ENCODE data around the gene FLNB. TPM values are rescaled to one million over a fixed set of nuclear protein-coding genes. Genes with fewer than 3 reads are reported as not detected.

The FLNB gene
- total RNA-seq, 2 donors from 2014 or later: 212 to 221 TPM

- Mint-ChIP-seq H3K9me3 (no peaks in the 10 kb centered on the region), H3K4me3 (no peak overlapping the region), H3K27me3 (ENCODE audit: insufficient read depth) (no peaks in the 10 kb centered on the region), H3K4me1 (peaks cover 20% of the 10 kb centered on the region), H3K36me3 (ENCODE audit: low read depth) (no peaks in the 10 kb centered on the region), H3K27ac (peak overlapping the region; percentile 32)
- H3K4me1 ChIP-seq (ENCODE audit: control insufficient read depth, insufficient read depth, low read length): peaks cover 10% of the 10 kb centered on the region
- H3K9ac ChIP-seq (ENCODE audit: extremely low read depth, low read length, poor library complexity, severe bottlenecking): no peak overlapping the region
- no peaks in the 10 kb centered on the region for H3K36me3 ChIP-seq (ENCODE audit: control insufficient read depth, insufficient read depth, low read length)
- H3K27ac ChIP-seq (ENCODE audit: low read depth, low read length): no peak overlapping the region
- no peak for TF ChIP-seq CTCF (conservative IDR thresholded peaks at IDR 0.05)
- no peak overlapping the region for H3K4me3 ChIP-seq (ENCODE audit: low read length)
- no peaks in the 10 kb centered on the region for H3K27me3 ChIP-seq (ENCODE audit: control insufficient read depth, insufficient read depth, low read length, poor library complexity, severe bottlenecking)
- 91 to 93% methylated on average over 5 to 7 of the region's 7 CpGs for WGBS, 2 experiments (ENCODE audit: insufficient coverage in 1 of 2, insufficient read length in 1 of 2)
- peak; percentile 62 for DNase-seq
- H3K9me3 ChIP-seq (ENCODE audit: control insufficient read depth, low read length): no peaks in the 10 kb centered on the region
Measured at GRCh38 chr3:58000306-58001085, 7.7 kb upstream of the FLNB start.

GRCh38 chr3:58001086-58001467, 7.1 kb upstream of the FLNB start:
- H3K36me3 ChIP-seq (ENCODE audit: control insufficient read depth, insufficient read depth, low read length): no peaks in the 10 kb centered on the region
- H3K36me3 Mint-ChIP-seq (ENCODE audit: low read depth): no peaks in the 10 kb centered on the region
- no peak overlapping the region for H3K9ac ChIP-seq (ENCODE audit: extremely low read depth, low read length, poor library complexity, severe bottlenecking)
- H3K4me1 ChIP-seq (ENCODE audit: control insufficient read depth, insufficient read depth, low read length): peaks cover 13% of the 10 kb centered on the region
- peaks cover 20% of the 10 kb centered on the region for H3K4me1 Mint-ChIP-seq
- H3K9me3 Mint-ChIP-seq: no peaks in the 10 kb centered on the region
- WGBS, 2 experiments (ENCODE audit: insufficient coverage in 1 of 2, insufficient read length in 1 of 2): 99 to 100% methylated on average over 2 to 3 of the region's 3 CpGs
- no peak overlapping the region for H3K4me3 ChIP-seq (ENCODE audit: low read length)
- no peaks in the 10 kb centered on the region for H3K9me3 ChIP-seq (ENCODE audit: control insufficient read depth, low read length)
- no peak overlapping the region for H3K27ac ChIP-seq (ENCODE audit: low read depth, low read length)
- H3K4me3 Mint-ChIP-seq: no peak overlapping the region
- H3K27me3 Mint-ChIP-seq (ENCODE audit: insufficient read depth): no peaks in the 10 kb centered on the region
- no peak for TF ChIP-seq CTCF (conservative IDR thresholded peaks at IDR 0.05)
- H3K27ac Mint-ChIP-seq: no peak overlapping the region
- no peak for DNase-seq
- H3K27me3 ChIP-seq (ENCODE audit: control insufficient read depth, insufficient read depth, low read length, poor library complexity, severe bottlenecking): no peaks in the 10 kb centered on the region

GRCh38 chr3:58001979-58002378, 6.2 kb upstream of the FLNB start:
- no peak for DNase-seq
- H3K27ac ChIP-seq (ENCODE audit: low read depth, low read length): no peak overlapping the region
- Mint-ChIP-seq H3K4me1 (peaks cover 23% of the 10 kb centered on the region), H3K36me3 (ENCODE audit: low read depth) (no peaks in the 10 kb centered on the region), H3K27me3 (ENCODE audit: insufficient read depth) (no peaks in the 10 kb centered on the region), H3K4me3 (no peak overlapping the region), H3K27ac (no peak overlapping the region), H3K9me3 (no peaks in the 10 kb centered on the region)
- WGBS, 2 experiments (ENCODE audit: insufficient coverage in 1 of 2, insufficient read length in 1 of 2): 88 to 93% methylated on average over 4 to 7 of the region's 7 CpGs
- H3K27me3 ChIP-seq (ENCODE audit: control insufficient read depth, insufficient read depth, low read length, poor library complexity, severe bottlenecking): no peaks in the 10 kb centered on the region
- H3K4me1 ChIP-seq (ENCODE audit: control insufficient read depth, insufficient read depth, low read length): peaks cover 13% of the 10 kb centered on the region
- no peak for TF ChIP-seq CTCF (conservative IDR thresholded peaks at IDR 0.05)
- no peak overlapping the region for H3K4me3 ChIP-seq (ENCODE audit: low read length)
- H3K9ac ChIP-seq (ENCODE audit: extremely low read depth, low read length, poor library complexity, severe bottlenecking): no peak overlapping the region
- no peaks in the 10 kb centered on the region for H3K9me3 ChIP-seq (ENCODE audit: control insufficient read depth, low read length)
- H3K36me3 ChIP-seq (ENCODE audit: control insufficient read depth, insufficient read depth, low read length): no peaks in the 10 kb centered on the region
